ENCODE measurements around the gene ADRA2B.

GRCh38 chr2:96089356-96090195 is 26.8 kb downstream of the ADRA2B start:
- TF ChIP-seq CTCF (IDR thresholded peaks at IDR 0.05) = no peak
- no peak for TF ChIP-seq EZH2 (IDR thresholded peaks at IDR 0.05; ENCODE audit: borderline replicate concordance, insufficient read depth, low read depth, low read length, poor library complexity, severe bottlenecking)
